HCT116 (cell line): ENCODE results near the gene SMTN. TPM values are rescaled to one million over a fixed set of nuclear protein-coding genes. Genes with fewer than 3 reads are reported as not detected.

ENCODE experiments used
- ATAC-seq: fragments of 200-7000 bp; cut with Tn5 transposase; 2 replicates; pipeline ENCODE4 v1.9.1; 2020; ENCODE audit warnings: mild to moderate bottlenecking, moderate library complexity
- BruUV-seq: library from RNA; stranded (reverse); fragments of 400-500 nt; replicated peaks from 2 replicates; lab custom pipeline; 2021; lab: Mats Ljungman, UMichigan
- CTCF ChIA-PET: fragments of 300-600 bp; sonication (Branson Sonifier 250); formaldehyde crosslinking; loops from one replicate; lab custom pipeline; 2021; ENCODE audit warnings: antibody characterized with exemption; lab: Charles Lee
- POLR2A ChIA-PET: fragments of 300-600, 350-600 bp; sonication (Branson Sonifier 250); formaldehyde crosslinking; loops from one replicate; lab custom pipeline; 2021; ENCODE audit warnings: antibody characterized with exemption; lab: Charles Lee
- RAD21 ChIA-PET, 2 experiments: fragments of 300-600 bp; sonication (Branson Sonifier 250); formaldehyde crosslinking; loops; one replicate each; lab custom pipeline; 2023; ENCODE audit warnings: low total read pairs in 2 of 2; ENCODE audit not compliant: uncharacterized antibody in 2 of 2, unreplicated experiment in 2 of 2, low non-redundant PET in 1 of 2; lab: Charles Lee
- DNase-seq: peaks from one replicate; pipeline ENCODE4 v3.0.0-alpha.2; 2010; ENCODE audit warnings: low read depth, low spot score
- H2AFZ ChIP-seq: fragments of 200-600 bp; shearing (Covaris generic), sonication (generic); 2 replicates; pipeline ENCODE4 v1.6.1; 2017; ENCODE audit warnings: low read depth, mixed run types, mixed read lengths, antibody characterized with exemption, low read length; ENCODE audit not compliant: poor library complexity, severe bottlenecking
- H3K27ac ChIP-seq: 2 replicates; pipeline ENCODE4 v1.5.1; 2012; ENCODE audit warnings: low read depth, low read length
- H3K27me3 ChIP-seq: fragments of 200-600 bp; sonication (generic); 2 replicates; pipeline ENCODE4 v1.6.1; 2016; ENCODE audit warnings: mixed run types, low read length, mixed read lengths; ENCODE audit not compliant: insufficient read depth
- H3K36me3 ChIP-seq, 2 experiments: fragments of 200-500 bp in 1 of 2; fragments of 200-600 bp in 1 of 2; sonication (Bioruptor generic) in 1 of 2; sonication (generic) in 1 of 2; 2 replicates each; pipeline versions ENCODE4 v1.5.1 to v1.6.1; 2014 to 2016; ENCODE audit warnings: low read length in 2 of 2, inconsistent platforms in 1 of 2, mixed read lengths in 1 of 2, mixed run types in 1 of 2; ENCODE audit not compliant: insufficient read depth in 2 of 2, control insufficient read depth in 1 of 2
- H3K4me1 ChIP-seq, 2 experiments: fragments of 200-600 bp in 1 of 2; sonication (generic) in 1 of 2; 2 replicates each; pipeline versions ENCODE4 v1.5.1 to v1.6.1; 2012 to 2017; ENCODE audit warnings: low read length in 2 of 2, inconsistent platforms in 1 of 2, mild to moderate bottlenecking in 1 of 2, mixed read lengths in 1 of 2, mixed run types in 1 of 2, moderate library complexity in 1 of 2; ENCODE audit not compliant: insufficient read depth in 2 of 2, control insufficient read depth in 1 of 2
- H3K4me2 ChIP-seq: fragments of 200-600 bp; sonication (generic); 2 replicates; pipeline ENCODE4 v1.6.1; 2017; ENCODE audit warnings: mixed run types, low read length, mixed read lengths
- H3K4me3 ChIP-seq, 2 experiments: fragments of 200-600 bp in 1 of 2; sonication (generic) in 1 of 2; replicated peaks in 1 of 2; 2 replicates each; pipeline ENCODE4 v1.5.1; 2011 to 2016; ENCODE audit warnings: low read length in 2 of 2, control low read depth in 1 of 2, low read depth in 1 of 2, mild to moderate bottlenecking in 1 of 2, mixed read lengths in 1 of 2, mixed run types in 1 of 2
- H3K79me2 ChIP-seq: fragments of 200-600 bp; sonication (generic); 2 replicates; pipeline ENCODE4 v1.6.1; 2017; ENCODE audit warnings: mild to moderate bottlenecking, mixed run types, low read length, moderate library complexity, mixed read lengths; ENCODE audit not compliant: insufficient read depth
- H3K9ac ChIP-seq: fragments of 200-600 bp; sonication (generic); 2 replicates; pipeline ENCODE4 v1.6.1; 2016; ENCODE audit warnings: low read length, mixed read lengths
- H3K9me2 ChIP-seq: fragments of 200-600 bp; sonication (generic), shearing (Covaris generic); 2 replicates; pipeline ENCODE4 v1.6.1; 2017; ENCODE audit warnings: mixed run types, mild to moderate bottlenecking, moderate library complexity; ENCODE audit not compliant: insufficient read depth
- H3K9me3 ChIP-seq, 2 experiments: fragments of 200-500 bp in 1 of 2; fragments of 200-600 bp in 1 of 2; sonication (Bioruptor generic) in 1 of 2; sonication (generic) in 1 of 2; 2 replicates each; pipeline ENCODE4 v1.6.1; 2014 to 2017; ENCODE audit warnings: low read length in 2 of 2, mixed read lengths in 2 of 2, inconsistent platforms in 1 of 2, low read depth in 1 of 2, mild to moderate bottlenecking in 1 of 2, mixed run types in 1 of 2, moderate library complexity in 1 of 2; ENCODE audit not compliant: control insufficient read depth in 1 of 2, insufficient read depth in 1 of 2
- H4K20me1 ChIP-seq: fragments of 200-600 bp; sonication (generic), shearing (Covaris generic); 2 replicates; pipeline ENCODE4 v1.6.1; 2017; ENCODE audit warnings: mixed run types, mild to moderate bottlenecking, moderate library complexity; ENCODE audit not compliant: insufficient read depth
- EZH2 ChIP-seq: fragments of 200-600 bp; sonication (generic); IDR thresholded peaks from 2 replicates; pipeline ENCODE4 v1.6.1; 2017; ENCODE audit warnings: antibody characterized with exemption, mixed run types
- JUND ChIP-seq: IDR thresholded peaks from 2 replicates; pipeline ENCODE4 v1.6.1; 2012
- POLR2AphosphoS5 ChIP-seq: IDR thresholded peaks from 2 replicates; pipeline ENCODE4 v1.6.1; 2011; ENCODE audit warnings: mild to moderate bottlenecking, low read depth, low read length, moderate library complexity
- RAD21 ChIP-seq: IDR thresholded peaks from 2 replicates; pipeline ENCODE4 v1.6.1; 2012; ENCODE audit warnings: low read depth, mild to moderate bottlenecking
- SIN3A ChIP-seq: IDR thresholded peaks from 2 replicates; pipeline ENCODE4 v1.6.1; 2012; ENCODE audit warnings: low read depth
- SP1 ChIP-seq: IDR thresholded peaks from 2 replicates; pipeline ENCODE4 v1.6.1; 2012; ENCODE audit warnings: low read depth
- SRF ChIP-seq: IDR thresholded peaks from 2 replicates; pipeline ENCODE4 v1.6.1; 2012; ENCODE audit warnings: low read depth
- intact Hi-C: fragments of 100-400 bp; cut with micrococcal nuclease; formaldehyde crosslinking; loops from 2 replicates; pipeline ENCODE4 v1.10.0; 2022
- total RNA-seq: library from RNA; stranded (reverse); gene quantifications from one replicate; pipeline ENCODE4 v1.2.1, GENCODE V29; 2021; ENCODE audit not compliant: unreplicated experiment
- TF ChIP-seq, protein P1 (sequence below), 3 experiments: fragments of 200-600 bp in 1 of 3; sonication (generic) in 1 of 3; IDR thresholded peaks in 2 of 3; conservative IDR thresholded peaks in 1 of 3; 2 replicates each; pipeline ENCODE4 v1.5.1; 2012 to 2017; ENCODE audit warnings: low read depth in 2 of 3, low read length in 2 of 3, antibody characterized with exemption in 1 of 3, borderline replicate concordance in 1 of 3, control low read depth in 1 of 3, mild to moderate bottlenecking in 1 of 3, mixed read lengths in 1 of 3, mixed run types in 1 of 3, moderate library complexity in 1 of 3; ENCODE audit not compliant: insufficient read depth in 1 of 3
- TF ChIP-seq, protein P2 (sequence below): IDR thresholded peaks from 2 replicates; pipeline ENCODE4 v1.6.1; 2012; ENCODE audit warnings: low read depth
- TF ChIP-seq, protein P3 (sequence below): IDR thresholded peaks from 2 replicates; pipeline ENCODE4 v1.6.1; 2012

The SMTN gene
- total RNA-seq, 1 experiment from 2014 or later = 148 TPM

DNA sequence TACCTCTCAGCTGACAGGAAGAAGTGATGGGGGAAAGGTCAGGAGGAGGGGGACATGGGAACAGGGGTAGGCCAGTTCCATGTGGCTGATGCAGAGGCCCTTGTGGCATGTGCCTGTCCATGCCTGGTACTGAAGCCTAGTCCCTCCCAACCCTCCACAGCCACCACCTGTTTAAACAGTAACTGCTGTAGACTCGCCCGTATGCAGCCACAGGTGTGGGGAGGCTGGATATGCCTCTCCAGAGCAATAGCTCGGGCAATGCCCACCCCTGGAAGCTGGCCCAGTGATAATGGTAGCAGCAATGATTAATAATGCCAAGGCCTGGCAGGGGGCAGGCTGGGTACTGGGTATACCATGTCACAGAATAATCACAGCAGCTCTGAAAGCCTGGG is 2.3 kb downstream of the SMTN start:
- Histone ChIP-seq H3K9ac (peak overlapping the region; percentile 92), H3K36me3 (peaks cover 5 to 11% of the 10 kb centered on the region in 2 experiments; a peak in 2 of 4 replicates), H2AFZ (no peak overlapping the region), H3K4me3 (peak overlapping the region; percentile 78 to 93), H3K79me2 (peaks cover 59% of the 10 kb centered on the region), H3K4me2 (peak overlapping the region; percentile 85), H3K9me2 (no peaks in the 10 kb centered on the region), H3K27ac (peak overlapping the region; percentile 94), H3K4me1 (peaks cover 30 to 71% of the 10 kb centered on the region in 2 experiments), H4K20me1 (no peaks in the 10 kb centered on the region)
- intact Hi-C loops = loop anchor here (5.0 to 10.0 kb wide), 2 partner anchors 116 to 659 kb away; partner anchors contain the start of genes MORC2, MTFP1 and TUG1
- ATAC-seq (no peak), DNase-seq (no peak)
- no TSS peak for BruUV-seq
- RAD21 ChIA-PET = interaction anchor here in 1 of 2 experiments (0.5 to 1.8 kb wide), 2 partner anchors 24 to 320 kb away, joined by 3 read pairs; no protein-coding TSS in a partner anchor
- CTCF ChIA-PET = interaction anchor here (0.8 to 5.1 kb wide), 10 partner anchors 11 to 320 kb away, joined by 3 to 25 read pairs (median 16); partner anchors contain the start of genes MORC2, SELENOM and TUG1
- POLR2A ChIA-PET = interaction anchor here (0.9 to 7.6 kb wide), 4 partner anchors 13 to 24 kb away, joined by 4 to 86 read pairs (median 7); partner anchors contain the start of gene SELENOM
- TF ChIP-seq POLR2AphosphoS5 = no peak
- TF ChIP-seq RAD21 = no peak
- TF ChIP-seq, all 23 proteins: peak for 0
- no peaks in the 10 kb centered on the region for H3K27me3 ChIP-seq
- no peaks in the 10 kb centered on the region for H3K9me3 ChIP-seq

DNA sequence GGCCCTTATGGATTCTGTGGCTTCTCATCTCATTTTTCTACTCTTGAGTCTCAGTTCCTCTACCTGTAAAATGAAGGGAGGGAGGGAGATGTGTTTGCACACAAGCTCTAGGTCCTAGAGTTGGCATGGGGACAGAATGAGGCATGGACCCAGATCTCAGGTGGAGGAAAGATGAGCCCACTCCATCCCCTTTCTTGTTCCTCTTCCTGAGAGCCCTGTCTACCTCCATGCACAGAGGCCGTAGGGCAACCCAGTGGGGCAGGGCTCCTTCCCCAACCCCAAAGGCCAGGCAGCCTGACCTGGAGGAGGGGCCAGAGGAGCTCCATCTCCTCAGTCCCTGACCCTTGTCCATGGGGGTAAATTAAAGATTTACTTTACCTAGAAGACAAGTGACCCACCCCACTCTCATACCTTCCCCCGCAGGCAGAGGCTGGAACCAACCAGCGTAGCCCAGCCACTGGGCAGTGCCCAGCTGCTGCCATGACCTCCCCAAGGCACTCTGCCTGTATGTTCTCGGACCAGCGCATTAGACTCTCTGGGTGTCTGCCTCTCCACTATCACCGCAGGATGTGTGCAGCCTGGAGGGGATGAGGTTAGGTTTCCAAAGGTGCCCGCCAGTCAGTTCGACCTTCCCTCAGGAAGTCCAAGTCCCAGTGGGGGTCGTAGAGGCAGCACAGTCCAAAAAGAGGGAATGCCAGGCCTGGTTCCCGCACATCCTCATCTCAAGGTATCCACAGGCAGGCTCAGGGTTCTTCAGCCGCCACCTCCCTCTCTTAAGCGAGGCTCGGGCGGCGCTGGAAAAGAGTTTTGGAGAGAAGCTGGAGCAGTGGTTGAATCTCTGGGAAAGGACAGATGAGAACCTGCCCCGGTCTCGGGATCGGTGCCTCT is 3.0 kb downstream of the SMTN start:
- Histone ChIP-seq H2AFZ (no peak overlapping the region), H3K27ac (peak overlapping the region; percentile 94), H3K27me3 (no peaks in the 10 kb centered on the region), H3K4me1 (peaks cover 30 to 71% of the 10 kb centered on the region in 2 experiments), H3K79me2 (peaks cover 59% of the 10 kb centered on the region), H3K4me3 (peak overlapping the region; percentile 78 to 80), H3K9me3 (no peaks in the 10 kb centered on the region), H3K36me3 (peaks cover 11 to 19% of the 10 kb centered on the region in 2 experiments; a peak in 2 of 4 replicates), H4K20me1 (no peaks in the 10 kb centered on the region), H3K4me2 (peak overlapping the region; percentile 85), H3K9ac (peak overlapping the region; percentile 92), H3K9me2 (no peaks in the 10 kb centered on the region)
- CTCF ChIA-PET = interaction anchor here (0.8 to 5.1 kb wide), 17 partner anchors 10 to 640 kb away, joined by 3 to 25 read pairs (median 6); partner anchors contain the start of genes MORC2, SELENOM and TUG1
- DNase-seq (no peak), ATAC-seq (0 out of 2 replicates have a peak, but pooled peaks have one; percentile 0)
- RAD21 ChIA-PET = interaction anchor here in 1 of 2 experiments (0.5 to 1.8 kb wide), 2 partner anchors 24 to 320 kb away, joined by 3 read pairs; no protein-coding TSS in a partner anchor
- intact Hi-C loops = loop anchor here (2.0 to 10.0 kb wide), 3 partner anchors 117 to 659 kb away; partner anchors contain the start of genes MORC2, MTFP1 and TUG1
- TSS peak; percentile 89 for BruUV-seq
- POLR2A ChIA-PET = interaction anchor here (0.6 to 7.6 kb wide), 6 partner anchors 12 to 134 kb away, joined by 4 to 86 read pairs (median 6); partner anchors contain the start of genes MORC2, SELENOM and TUG1
- TF ChIP-seq SIN3A (no peak), SP1 (no peak), EZH2 (no peak), SRF (no peak), RAD21 (no peak), JUND (no peak), POLR2AphosphoS5 (no peak)
- TF ChIP-seq, protein P1, sequence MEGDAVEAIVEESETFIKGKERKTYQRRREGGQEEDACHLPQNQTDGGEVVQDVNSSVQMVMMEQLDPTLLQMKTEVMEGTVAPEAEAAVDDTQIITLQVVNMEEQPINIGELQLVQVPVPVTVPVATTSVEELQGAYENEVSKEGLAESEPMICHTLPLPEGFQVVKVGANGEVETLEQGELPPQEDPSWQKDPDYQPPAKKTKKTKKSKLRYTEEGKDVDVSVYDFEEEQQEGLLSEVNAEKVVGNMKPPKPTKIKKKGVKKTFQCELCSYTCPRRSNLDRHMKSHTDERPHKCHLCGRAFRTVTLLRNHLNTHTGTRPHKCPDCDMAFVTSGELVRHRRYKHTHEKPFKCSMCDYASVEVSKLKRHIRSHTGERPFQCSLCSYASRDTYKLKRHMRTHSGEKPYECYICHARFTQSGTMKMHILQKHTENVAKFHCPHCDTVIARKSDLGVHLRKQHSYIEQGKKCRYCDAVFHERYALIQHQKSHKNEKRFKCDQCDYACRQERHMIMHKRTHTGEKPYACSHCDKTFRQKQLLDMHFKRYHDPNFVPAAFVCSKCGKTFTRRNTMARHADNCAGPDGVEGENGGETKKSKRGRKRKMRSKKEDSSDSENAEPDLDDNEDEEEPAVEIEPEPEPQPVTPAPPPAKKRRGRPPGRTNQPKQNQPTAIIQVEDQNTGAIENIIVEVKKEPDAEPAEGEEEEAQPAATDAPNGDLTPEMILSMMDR (IDR thresholded peaks at IDR 0.05 in 2 of 3, conservative IDR thresholded peaks at IDR 0.05 in 1 of 3; ENCODE audit: borderline replicate concordance in 1 of 3, insufficient read depth in 1 of 3, low read depth in 2 of 3, low read length in 2 of 3) = no peak
- TF ChIP-seq, protein P2, sequence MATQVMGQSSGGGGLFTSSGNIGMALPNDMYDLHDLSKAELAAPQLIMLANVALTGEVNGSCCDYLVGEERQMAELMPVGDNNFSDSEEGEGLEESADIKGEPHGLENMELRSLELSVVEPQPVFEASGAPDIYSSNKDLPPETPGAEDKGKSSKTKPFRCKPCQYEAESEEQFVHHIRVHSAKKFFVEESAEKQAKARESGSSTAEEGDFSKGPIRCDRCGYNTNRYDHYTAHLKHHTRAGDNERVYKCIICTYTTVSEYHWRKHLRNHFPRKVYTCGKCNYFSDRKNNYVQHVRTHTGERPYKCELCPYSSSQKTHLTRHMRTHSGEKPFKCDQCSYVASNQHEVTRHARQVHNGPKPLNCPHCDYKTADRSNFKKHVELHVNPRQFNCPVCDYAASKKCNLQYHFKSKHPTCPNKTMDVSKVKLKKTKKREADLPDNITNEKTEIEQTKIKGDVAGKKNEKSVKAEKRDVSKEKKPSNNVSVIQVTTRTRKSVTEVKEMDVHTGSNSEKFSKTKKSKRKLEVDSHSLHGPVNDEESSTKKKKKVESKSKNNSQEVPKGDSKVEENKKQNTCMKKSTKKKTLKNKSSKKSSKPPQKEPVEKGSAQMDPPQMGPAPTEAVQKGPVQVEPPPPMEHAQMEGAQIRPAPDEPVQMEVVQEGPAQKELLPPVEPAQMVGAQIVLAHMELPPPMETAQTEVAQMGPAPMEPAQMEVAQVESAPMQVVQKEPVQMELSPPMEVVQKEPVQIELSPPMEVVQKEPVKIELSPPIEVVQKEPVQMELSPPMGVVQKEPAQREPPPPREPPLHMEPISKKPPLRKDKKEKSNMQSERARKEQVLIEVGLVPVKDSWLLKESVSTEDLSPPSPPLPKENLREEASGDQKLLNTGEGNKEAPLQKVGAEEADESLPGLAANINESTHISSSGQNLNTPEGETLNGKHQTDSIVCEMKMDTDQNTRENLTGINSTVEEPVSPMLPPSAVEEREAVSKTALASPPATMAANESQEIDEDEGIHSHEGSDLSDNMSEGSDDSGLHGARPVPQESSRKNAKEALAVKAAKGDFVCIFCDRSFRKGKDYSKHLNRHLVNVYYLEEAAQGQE = no peak
- TF ChIP-seq, protein P3, sequence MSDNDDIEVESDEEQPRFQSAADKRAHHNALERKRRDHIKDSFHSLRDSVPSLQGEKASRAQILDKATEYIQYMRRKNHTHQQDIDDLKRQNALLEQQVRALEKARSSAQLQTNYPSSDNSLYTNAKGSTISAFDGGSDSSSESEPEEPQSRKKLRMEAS = no peak
